Esophagus squamous epithelium (tissue), 4 donors: ENCODE measurements around the gene UGT2B17.
"Not testable (repeated sequence)": the region's sequence is repeated elsewhere in the genome, so short reads cannot be mapped to it uniquely, and the experiment has no call there.

Experiments
- CTCF ChIP-seq, 6 experiments: fragments of 450-650 bp in 4 of 6; fragments of 200-600 bp in 2 of 6; sonication (generic) in 2 of 6; IDR thresholded peaks; one replicate each; pipeline ENCODE4 v1.5.1; 2016 to 2019; ENCODE audit warnings: antibody characterized with exemption in 6 of 6, mild to moderate bottlenecking in 4 of 6, moderate library complexity in 4 of 6
- POLR2A ChIP-seq, 4 donors: fragments of 450-650 bp; IDR thresholded peaks; one replicate each; pipeline ENCODE4 v1.6.1; 2017; ENCODE audit warnings: antibody characterized with exemption in 4 of 4, mild to moderate bottlenecking in 4 of 4, moderate library complexity in 3 of 4

GRCh38 chr4:68622731-68623130 is 46.6 kb upstream of the UGT2B17 start:
- TF ChIP-seq CTCF, POLR2A (IDR thresholded peaks at IDR 0.05): not testable (repeated sequence)
